ENCODE results near the gene DGKA. TPM values are rescaled to one million over a fixed set of nuclear protein-coding genes. Genes with fewer than 3 reads are reported as not detected.
A peak's percentile ranks its signal among the peaks of the same experiment; 100 is the strongest.

Gene DGKA
- total RNA-seq, 1 donor from 2014 or later: 272 TPM

GRCh38 chr12:55925870-55926737 lies 4.9 kb upstream of the DGKA start:
- no peak for TF ChIP-seq CTCF (conservative IDR thresholded peaks at IDR 0.05; ENCODE audit: low read depth, low read length)
- H3K4me3 ChIP-seq (ENCODE audit: low read depth, low read length): peak overlapping the region; percentile 96
- no peak for DNase-seq (ENCODE audit: low read depth)

GRCh38 chr12:55926738-55927587 lies 4.0 kb upstream of the DGKA start:
- peak overlapping the region; percentile 96 for H3K4me3 ChIP-seq (ENCODE audit: low read depth, low read length)
- peak; percentile 39 for DNase-seq (ENCODE audit: low read depth)
- TF ChIP-seq CTCF (conservative IDR thresholded peaks at IDR 0.05; ENCODE audit: low read depth, low read length): peak; percentile 80

GRCh38 chr12:55927588-55928502 lies 3.1 kb upstream of the DGKA start, which contains the start of gene PYM1:
TSS of gene PYM1 (minus strand) at chr12:55927894. CDS start at chr12:55927761, 133 bp downstream.
- peak within 1 kb of the TSS; percentile 96 for H3K4me3 ChIP-seq (ENCODE audit: low read depth, low read length)
- no peak for DNase-seq (ENCODE audit: low read depth)
- no peak for TF ChIP-seq CTCF (conservative IDR thresholded peaks at IDR 0.05; ENCODE audit: low read depth, low read length)

- TF ChIP-seq CTCF (conservative IDR thresholded peaks at IDR 0.05; ENCODE audit: low read depth, low read length): no peak
- no peak overlapping the region for H3K4me3 ChIP-seq (ENCODE audit: low read depth, low read length)
- no peak for DNase-seq (ENCODE audit: low read depth)
Measured at GRCh38 chr12:55929306-55929791, 1.6 kb upstream of the DGKA start.

GRCh38 chr12:55931317-55931779 lies 386 bp downstream of the DGKA start:
- no peak for DNase-seq (ENCODE audit: low read depth)
- TF ChIP-seq CTCF (conservative IDR thresholded peaks at IDR 0.05; ENCODE audit: low read depth, low read length): no peak
- peak overlapping the region; percentile 83 for H3K4me3 ChIP-seq (ENCODE audit: low read depth, low read length)
